Activated gamma-delta T cell treated with Interleukin-2 at 50 U/mL for 16 hours (primary cell): Measurements from ENCODE around the gene LBHD2.
A peak's percentile ranks its signal among the peaks of the same experiment; 100 is the strongest.

ENCODE experiments used
- DNase-seq: peaks from one replicate; pipeline ENCODE4 v3.0.0-alpha.2; 2020

The LBHD2 gene

DNA sequence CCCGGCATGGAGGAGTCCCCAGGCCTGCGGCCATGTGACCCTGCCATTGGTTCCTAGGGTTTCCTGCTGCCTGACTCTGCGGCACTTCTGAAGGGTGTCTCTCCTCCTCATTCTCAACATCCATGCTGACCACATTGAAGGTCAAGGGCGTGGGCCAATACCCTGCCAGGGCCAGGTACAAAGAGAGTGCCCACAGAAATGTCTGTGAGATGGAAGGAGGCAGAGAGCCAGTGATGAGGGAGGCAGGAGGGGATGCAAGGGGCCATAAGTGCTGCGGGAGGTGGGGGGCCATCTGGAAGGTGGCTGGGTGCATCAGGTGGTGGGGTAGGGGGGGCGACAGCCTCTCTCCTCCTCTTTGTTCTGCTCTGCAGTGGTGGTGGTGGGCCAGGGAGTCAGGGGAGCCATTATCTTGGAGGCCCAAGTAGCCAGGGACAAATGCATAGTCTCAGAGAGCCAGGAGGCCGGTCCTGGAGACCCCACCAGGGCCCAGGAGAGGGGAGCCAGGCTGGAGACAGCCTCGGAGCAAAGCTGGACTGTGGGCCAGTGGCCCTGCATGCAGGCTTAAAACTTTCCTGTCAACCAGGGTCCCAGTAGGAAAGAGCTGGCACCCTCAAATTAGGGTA lies 13.6 kb upstream of the LBHD2 start:
- no peak for DNase-seq

DNA sequence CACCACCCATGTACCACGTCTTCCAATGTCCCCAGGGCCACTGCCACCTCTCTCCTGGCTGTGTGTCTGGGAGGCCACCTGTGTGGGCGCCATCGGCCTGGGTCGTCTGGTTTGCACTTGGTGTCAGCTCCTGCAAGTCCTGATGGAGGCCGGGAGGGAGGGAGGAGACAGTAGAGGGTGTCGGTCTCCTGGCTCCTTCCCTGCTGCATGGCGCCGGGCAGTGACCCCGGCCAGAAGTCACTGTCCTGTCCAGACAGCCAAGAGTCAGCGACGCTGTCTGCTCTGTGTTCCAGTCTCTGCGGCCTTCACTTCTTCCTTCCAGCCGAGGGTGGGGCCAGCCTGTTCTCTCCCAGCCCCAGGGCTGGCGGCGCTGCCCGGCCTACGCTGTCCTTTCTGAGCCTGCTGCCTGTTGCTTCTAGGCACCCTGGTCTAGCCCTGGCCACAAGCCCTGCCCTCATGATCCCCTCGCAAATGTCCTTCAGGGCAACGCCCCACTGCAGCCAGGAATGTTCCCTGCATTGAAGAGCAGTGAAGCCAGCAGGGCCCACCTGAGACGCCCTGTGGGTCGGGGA lies 13.0 kb upstream of the LBHD2 start:
- DNase-seq = no peak

DNA sequence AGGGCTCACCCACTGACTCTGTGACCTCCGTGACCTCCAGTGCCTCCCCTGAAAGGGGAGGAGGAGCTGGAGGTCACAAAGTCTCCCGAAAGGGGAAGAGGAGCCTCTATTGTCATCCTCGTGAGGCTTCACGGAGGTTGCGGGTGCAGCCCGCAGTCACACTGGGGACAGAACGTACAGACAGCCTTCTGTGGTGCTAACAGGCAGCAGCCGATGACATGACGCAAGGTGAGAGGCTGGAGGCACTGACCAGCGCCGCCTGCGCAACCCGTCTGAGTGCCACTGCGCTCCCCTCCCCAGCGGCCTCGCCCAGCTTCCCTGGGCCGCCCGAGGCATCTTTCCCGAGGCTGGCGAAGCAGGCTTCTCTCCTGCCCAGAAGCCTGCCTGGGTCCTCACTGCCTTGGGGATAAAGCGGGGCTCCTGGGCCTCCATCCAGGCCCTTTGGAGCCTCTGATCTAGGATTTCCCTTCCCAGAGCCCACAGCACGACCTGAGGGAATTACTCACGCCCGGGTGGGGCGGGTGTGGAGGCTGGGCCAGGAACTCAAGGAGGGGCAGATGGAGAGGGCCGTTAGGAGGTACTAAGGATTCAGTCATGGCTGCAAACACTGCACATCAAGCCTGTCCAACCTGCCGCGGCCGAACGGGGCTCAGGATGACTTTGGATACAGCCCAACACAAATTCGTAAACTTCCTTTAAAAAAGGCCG lies 12.3 kb upstream of the LBHD2 start:
- DNase-seq = no peak

DNA sequence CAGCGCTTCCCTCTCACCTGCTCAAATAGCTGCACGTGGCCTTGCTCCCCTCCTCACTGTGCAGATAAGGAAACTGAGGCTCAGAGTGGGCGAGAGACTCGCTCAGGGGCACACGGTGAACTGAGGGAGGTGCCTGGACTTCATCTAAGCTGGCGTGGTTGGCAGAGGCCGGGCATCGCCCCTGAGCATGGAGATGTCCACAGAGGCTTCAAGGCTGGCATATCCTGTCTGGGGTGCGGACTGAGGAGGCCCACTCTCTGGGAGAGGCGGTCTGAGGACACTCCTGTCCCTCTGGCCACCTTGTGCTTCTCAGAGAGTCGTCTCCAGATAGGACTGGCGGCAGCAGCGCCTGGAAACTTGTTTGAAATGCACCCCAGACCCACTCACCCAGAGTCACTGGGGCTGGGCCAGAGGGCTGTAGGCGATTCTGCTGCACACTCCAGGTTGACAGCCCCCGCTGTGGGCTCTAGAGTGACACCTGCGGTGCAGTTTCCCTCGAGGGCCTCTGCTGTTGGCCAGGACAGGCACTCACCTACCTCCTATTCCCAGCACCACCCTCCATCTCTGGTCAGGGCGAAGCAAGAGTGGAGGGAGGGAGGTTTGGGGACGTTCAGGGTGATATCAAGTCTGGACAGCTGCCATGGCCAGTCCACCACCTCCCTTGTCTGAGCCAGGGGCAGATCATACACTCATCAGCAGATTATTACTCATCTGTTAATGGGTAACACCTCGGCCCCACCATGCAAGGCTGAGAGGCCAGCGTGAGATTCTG lies 11.2 kb upstream of the LBHD2 start:
- no peak for DNase-seq

DNA sequence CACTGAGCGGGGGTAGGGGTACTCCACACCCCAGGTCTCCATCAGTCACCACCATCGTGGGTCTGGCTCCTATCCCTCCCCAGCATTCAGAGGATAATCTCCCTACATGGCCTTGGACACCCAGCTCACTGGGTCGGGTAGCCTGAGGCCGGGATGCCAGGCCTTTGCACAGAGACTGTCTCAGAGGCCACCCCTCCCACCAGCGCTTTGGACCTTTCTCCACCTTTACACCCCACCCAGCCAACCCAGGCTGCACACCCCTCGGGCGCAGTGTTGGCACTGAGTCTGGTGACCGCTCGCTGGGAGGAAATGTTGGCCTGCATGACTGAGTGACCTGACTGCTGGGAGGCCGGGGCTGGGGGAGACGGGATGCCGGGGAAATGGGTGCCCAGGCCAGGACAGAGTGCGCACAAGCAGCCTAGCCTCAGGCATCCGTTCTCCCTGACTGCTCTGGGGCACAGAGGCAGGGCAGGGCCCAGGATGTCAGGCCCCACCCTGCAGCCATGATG lies 10.6 kb upstream of the LBHD2 start:
- DNase-seq = no peak

GRCh38 chr14:103073876-103074728 lies 9.9 kb upstream of the LBHD2 start:
- DNase-seq = no peak

- DNase-seq = no peak
These were observed 9.2 kb upstream of the LBHD2 start for GRCh38 chr14:103074729-103075367.

GRCh38 chr14:103078420-103078749 lies 5.6 kb upstream of the LBHD2 start:
- peak; percentile 67 for DNase-seq

- no peak for DNase-seq
These were observed 5.0 kb upstream of the LBHD2 start for GRCh38 chr14:103078860-103079587.

GRCh38 chr14:103081951-103082350 lies 2.1 kb upstream of the LBHD2 start:
- DNase-seq = no peak

DNA sequence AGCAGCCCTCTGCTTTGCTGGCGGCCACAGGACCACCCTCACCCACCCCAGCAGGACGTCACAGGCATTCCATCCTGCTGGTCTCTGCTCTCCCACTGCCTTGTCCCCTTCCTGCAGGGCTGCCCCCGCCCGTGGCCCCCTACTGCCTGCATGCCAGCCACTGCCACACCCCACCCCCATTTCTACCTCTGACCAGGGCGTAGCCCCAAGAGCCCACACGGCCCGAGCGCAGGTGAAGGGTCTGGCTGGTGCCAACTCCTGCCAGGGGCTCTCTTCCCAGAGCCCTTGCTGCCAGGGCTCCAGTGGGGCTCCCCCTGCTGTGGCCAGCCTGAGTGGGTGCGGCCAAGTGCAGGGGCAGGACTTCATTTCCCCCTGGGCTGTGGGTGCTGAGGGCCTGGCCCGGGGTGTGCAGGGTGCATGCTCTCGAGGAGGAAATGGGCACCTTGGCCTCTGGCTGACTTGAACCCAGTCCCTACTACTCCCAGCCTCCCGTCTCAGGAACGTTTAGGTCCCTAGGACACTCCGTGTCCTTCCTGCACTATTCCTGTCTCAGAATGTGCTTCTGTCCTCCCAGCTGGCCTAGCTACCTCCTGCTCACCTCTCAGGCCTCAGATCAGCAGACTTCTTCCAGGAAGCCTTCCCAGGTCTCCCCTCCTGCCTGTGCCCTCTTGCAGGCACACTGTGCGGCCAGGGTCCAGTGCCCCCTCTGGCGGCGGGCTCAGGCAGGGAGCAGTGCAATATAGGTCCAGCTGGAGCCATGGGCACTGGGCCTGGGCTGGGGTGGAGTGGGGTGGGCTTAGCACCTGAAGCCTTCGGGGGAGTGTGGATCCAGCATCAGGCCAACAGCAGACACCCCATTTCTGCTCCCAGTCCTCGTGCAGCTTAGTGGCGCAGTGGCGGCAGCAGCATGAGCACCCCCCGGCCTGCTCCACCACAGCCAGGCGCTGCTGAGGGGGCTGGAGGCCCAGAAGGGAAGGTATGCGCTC lies 1.4 kb downstream of the LBHD2 start:
- DNase-seq = no peak

DNA sequence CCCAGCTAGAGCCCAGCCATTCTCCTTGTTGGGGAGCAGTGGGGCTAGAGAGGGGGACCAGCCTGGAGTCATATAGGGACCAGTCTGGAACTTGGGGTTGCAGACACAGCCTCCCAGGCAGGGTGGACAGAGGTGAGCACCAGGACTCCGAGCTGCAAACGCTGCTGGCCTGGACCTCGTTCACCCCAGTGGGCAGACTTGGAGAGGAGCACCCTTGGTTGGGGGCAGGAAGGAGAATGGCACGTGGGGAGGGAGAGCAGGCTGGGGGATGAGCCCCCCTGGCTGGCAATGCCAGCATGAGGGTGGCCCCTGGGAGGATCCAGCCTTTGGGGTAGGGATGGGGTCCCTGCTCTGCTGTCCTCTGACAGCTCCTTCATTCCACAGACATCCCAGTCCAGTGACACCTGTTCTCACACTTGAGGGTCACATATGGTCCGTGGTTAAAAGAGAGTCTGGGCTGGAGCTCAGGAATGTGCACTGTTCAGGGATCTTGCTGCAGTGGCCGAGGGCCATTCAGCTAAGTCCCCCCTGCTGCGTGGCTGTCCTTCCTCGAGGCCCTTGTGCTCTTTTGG lies 2.8 kb downstream of the LBHD2 start:
- DNase-seq = no peak

GRCh38 chr14:103087343-103087835 lies 3.4 kb downstream of the LBHD2 start:
- no peak for DNase-seq

DNA sequence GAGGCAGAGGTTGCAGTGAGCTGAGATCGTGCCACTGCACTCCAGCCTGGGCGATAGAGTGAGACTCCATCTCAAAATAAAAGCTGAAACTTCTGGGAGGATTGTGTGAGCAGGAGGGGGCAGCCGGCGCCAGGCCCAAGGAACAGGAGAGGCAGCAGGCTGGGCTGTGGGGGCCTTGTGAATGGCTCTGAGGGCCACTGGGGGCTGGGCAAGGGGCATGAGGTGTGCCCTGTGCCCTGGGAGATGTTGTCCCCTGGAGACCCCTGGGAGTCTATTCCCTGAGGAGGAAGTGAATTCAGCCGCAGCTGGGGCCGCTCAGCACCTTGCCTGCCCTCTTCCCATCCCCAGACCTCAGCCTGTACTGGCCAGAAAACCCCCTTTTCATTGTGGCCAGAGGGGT lies 4.9 kb downstream of the LBHD2 start:
- no peak for DNase-seq

DNA sequence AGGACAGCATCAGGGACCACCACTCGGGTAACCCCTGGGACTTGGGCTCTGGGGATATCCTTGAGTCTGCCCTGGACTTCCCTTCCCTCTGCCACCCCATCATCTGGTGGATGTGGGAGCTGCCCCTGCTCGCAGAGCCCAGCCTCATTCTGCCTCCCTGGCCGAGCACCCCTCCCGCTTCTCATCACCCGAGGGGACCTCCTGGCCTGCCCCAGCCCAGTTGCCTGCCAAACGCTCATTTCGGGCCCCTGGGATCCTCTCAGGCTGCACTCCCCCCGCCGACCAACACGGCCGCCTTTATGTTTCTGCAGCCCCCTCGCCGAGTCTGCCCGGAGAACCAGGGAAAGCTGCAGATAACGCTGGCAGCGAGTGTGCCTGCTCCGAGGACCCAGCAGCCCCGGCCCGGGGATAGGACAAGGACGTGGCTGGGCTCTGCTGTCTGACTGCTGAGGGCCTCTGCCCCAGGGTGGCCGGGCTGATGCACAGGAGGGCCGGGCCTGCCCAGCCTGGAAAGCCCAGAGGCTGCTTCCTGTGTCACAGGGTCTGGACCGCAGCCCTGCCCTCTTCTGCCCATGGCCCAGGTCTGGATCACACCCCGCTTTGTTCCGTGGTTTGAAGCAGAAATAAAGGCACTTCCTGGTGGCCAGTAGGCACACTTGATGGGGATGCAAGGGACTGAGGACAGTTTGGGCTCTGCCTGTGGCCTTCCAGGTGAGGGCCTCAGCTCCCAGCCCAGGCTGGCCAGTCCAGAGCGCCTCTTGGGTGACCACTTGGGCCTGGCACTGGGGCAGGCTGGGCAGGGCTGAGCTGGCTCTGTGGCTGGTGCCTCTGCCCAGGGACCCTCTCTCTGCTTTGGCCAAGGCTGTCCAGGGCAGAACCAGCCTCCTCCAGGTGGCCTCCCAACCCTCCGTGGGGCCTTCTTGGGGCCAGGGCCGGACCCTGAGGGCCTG lies 5.7 kb downstream of the LBHD2 start:
- DNase-seq = no peak

DNA sequence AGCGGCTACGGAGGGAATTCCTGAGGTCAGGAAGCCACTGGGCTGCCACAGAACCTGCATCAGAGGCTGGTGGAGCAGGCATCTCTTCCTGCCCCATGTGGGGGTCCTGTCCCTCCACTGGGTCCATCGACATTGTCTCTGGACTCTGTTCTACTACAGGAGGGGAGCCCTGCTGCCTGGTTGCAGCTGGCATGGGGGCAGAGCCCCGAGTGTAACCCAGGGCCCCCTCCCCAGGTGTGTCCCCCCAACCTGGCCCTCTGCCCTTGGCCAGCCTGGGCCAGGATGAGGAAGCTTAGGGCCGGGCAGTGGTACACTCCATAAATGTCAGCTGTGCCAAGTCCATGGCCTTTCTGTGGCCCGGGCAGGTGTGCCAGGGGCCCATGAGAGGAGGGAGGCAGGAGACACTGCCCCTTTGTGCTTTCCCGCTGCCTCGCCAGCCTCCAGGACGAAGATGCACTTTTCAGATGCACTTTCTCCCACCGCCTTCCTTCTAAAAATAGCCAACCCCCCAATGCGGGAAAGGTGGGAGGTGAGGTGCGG lies 6.5 kb downstream of the LBHD2 start:
- no peak for DNase-seq

- DNase-seq = peak; percentile 75
These were observed 7.3 kb downstream of the LBHD2 start for GRCh38 chr14:103091041-103091882.
